Measurements from ENCODE around the gene IL2RG. TPM values are rescaled to one million over a fixed set of nuclear protein-coding genes. Genes with fewer than 3 reads are reported as not detected.

Gene IL2RG
- total RNA-seq, 1 experiment from 2014 or later, result not detected

GRCh38 chrX:71100581-71101505 lies 10.5 kb downstream of the IL2RG start:
- BruUV-seq (replicated peaks), result no TSS peak
- CTCF ChIA-PET, result no interaction called here

GRCh38 chrX:71099736-71100135 lies 11.6 kb downstream of the IL2RG start:
- no peak overlapping the region for H3K4me3 ChIP-seq (ENCODE audit: low read length)
- no peaks in the 10 kb centered on the region for H3K79me2 ChIP-seq (ENCODE audit: low read length)
- H3K9me2 ChIP-seq (replicated peaks; ENCODE audit: low read length), result no peaks in the 10 kb centered on the region
- H3K9ac ChIP-seq (ENCODE audit: low read length), result no peak overlapping the region
- BruUV-seq (replicated peaks), result no TSS peak
- H3K9me3 ChIP-seq (ENCODE audit: low read length), result no peaks in the 10 kb centered on the region
- H3K27me3 ChIP-seq (ENCODE audit: low read length), result no peaks in the 10 kb centered on the region
- DNase-seq, result no peak
- ATAC-seq, result no peak
- intact Hi-C loops (cut with micrococcal nuclease), result no loop called here
- H3K36me3 ChIP-seq (ENCODE audit: low read depth, low read length), result no peaks in the 10 kb centered on the region
- CTCF ChIA-PET, result no interaction called here
- H3K4me2 ChIP-seq (ENCODE audit: low read length), result no peak overlapping the region
- no peak overlapping the region for H2AFZ ChIP-seq (ENCODE audit: low read length)
- H4K20me1 ChIP-seq (ENCODE audit: low read length), result no peaks in the 10 kb centered on the region
- H3K27ac ChIP-seq (ENCODE audit: low read length), result no peak overlapping the region
- peaks cover 5% of the 10 kb centered on the region for H3K4me1 ChIP-seq (ENCODE audit: insufficient read depth, low read length)
- POLR2A ChIA-PET (ENCODE audit: unreplicated experiment), result no interaction called here
- TF ChIP-seq EZH2phosphoT487 (IDR thresholded peaks at IDR 0.05; ENCODE audit: borderline replicate concordance, low read length), result no peak
- TF ChIP-seq CTCF (conservative IDR thresholded peaks at IDR 0.05; ENCODE audit: low read depth, low read length), result no peak
- no peaks in the 10 kb centered on the region for H3F3A ChIP-seq (ENCODE audit: low read length, unreplicated experiment)

More at GRCh38 chrX:71100581-71101505, 10.5 kb downstream of the IL2RG start:
- H3K4me2 ChIP-seq (ENCODE audit: low read length), result no peak overlapping the region
- no peak overlapping the region for H3K4me3 ChIP-seq (ENCODE audit: low read length)
- no peak overlapping the region for H2AFZ ChIP-seq (ENCODE audit: low read length)
- H3K27ac ChIP-seq (ENCODE audit: low read length), result no peak overlapping the region
- DNase-seq (no peak), ATAC-seq (no peak)
- no peaks in the 10 kb centered on the region for H3K36me3 ChIP-seq (ENCODE audit: low read depth, low read length)
- no peaks in the 10 kb centered on the region; the same call in 1 of the 2 replicates for H3K4me1 ChIP-seq (ENCODE audit: insufficient read depth, low read length)
- no peaks in the 10 kb centered on the region for H3K27me3 ChIP-seq (ENCODE audit: low read length)
- intact Hi-C loops (cut with micrococcal nuclease), result no loop called here
- no peak overlapping the region for H3K9ac ChIP-seq (ENCODE audit: low read length)
- POLR2A ChIA-PET (ENCODE audit: unreplicated experiment), result no interaction called here
- H3K9me2 ChIP-seq (replicated peaks; ENCODE audit: low read length), result no peaks in the 10 kb centered on the region
- no peaks in the 10 kb centered on the region for H3K79me2 ChIP-seq (ENCODE audit: low read length)
- no peak for TF ChIP-seq EZH2 (IDR thresholded peaks at IDR 0.05; ENCODE audit: low read length, unreplicated experiment)
- TF ChIP-seq CTCF (conservative IDR thresholded peaks at IDR 0.05; ENCODE audit: low read depth, low read length), result no peak
- TF ChIP-seq EZH2phosphoT487 (IDR thresholded peaks at IDR 0.05; ENCODE audit: borderline replicate concordance, low read length), result no peak
- H3F3A ChIP-seq (ENCODE audit: low read length, unreplicated experiment), result no peaks in the 10 kb centered on the region
- no peaks in the 10 kb centered on the region for H4K20me1 ChIP-seq (ENCODE audit: low read length)
- H3K9me3 ChIP-seq (ENCODE audit: low read length), result no peaks in the 10 kb centered on the region

GRCh38 chrX:71098951-71099506 lies 12.3 kb downstream of the IL2RG start:
- no peaks in the 10 kb centered on the region for H3K36me3 ChIP-seq (ENCODE audit: low read depth, low read length)
- intact Hi-C loops (cut with micrococcal nuclease), result loop anchor here (1.0 kb wide), 1 partner anchor 80 kb away; no protein-coding TSS in a partner anchor
- H3F3A ChIP-seq (ENCODE audit: low read length, unreplicated experiment), result no peaks in the 10 kb centered on the region
- no peak overlapping the region for H3K4me3 ChIP-seq (ENCODE audit: low read length)
- no TSS peak for BruUV-seq (replicated peaks)
- TF ChIP-seq CTCF (conservative IDR thresholded peaks at IDR 0.05; ENCODE audit: low read depth, low read length) (no peak), EZH2phosphoT487 (IDR thresholded peaks at IDR 0.05; ENCODE audit: borderline replicate concordance, low read length) (no peak), EZH2 (IDR thresholded peaks at IDR 0.05; ENCODE audit: low read length, unreplicated experiment) (no peak)
- H3K9me3 ChIP-seq (ENCODE audit: low read length), result no peaks in the 10 kb centered on the region
- H3K79me2 ChIP-seq (ENCODE audit: low read length), result no peaks in the 10 kb centered on the region
- H3K27me3 ChIP-seq (ENCODE audit: low read length), result no peaks in the 10 kb centered on the region
- H3K27ac ChIP-seq (ENCODE audit: low read length), result no peak overlapping the region
- no peak overlapping the region for H3K9ac ChIP-seq (ENCODE audit: low read length)
- CTCF ChIA-PET, result no interaction called here
- H2AFZ ChIP-seq (ENCODE audit: low read length), result no peak overlapping the region
- no peaks in the 10 kb centered on the region for H4K20me1 ChIP-seq (ENCODE audit: low read length)
- no peak overlapping the region for H3K4me2 ChIP-seq (ENCODE audit: low read length)
- H3K4me1 ChIP-seq (ENCODE audit: insufficient read depth, low read length), result peaks cover 5% of the 10 kb centered on the region
- no peaks in the 10 kb centered on the region for H3K9me2 ChIP-seq (replicated peaks; ENCODE audit: low read length)
- no peak for ATAC-seq
- no peak for DNase-seq
- POLR2A ChIA-PET (ENCODE audit: unreplicated experiment), result no interaction called here
